Measurements from ENCODE around the gene CABCOCO1. TPM values are rescaled to one million over a fixed set of nuclear protein-coding genes. Genes with fewer than 3 reads are reported as not detected.
"Not testable (repeated sequence)": the region's sequence is repeated elsewhere in the genome, so short reads cannot be mapped to it uniquely, and the experiment has no call there.

CABCOCO1 gene
- polyA plus RNA-seq, 3 donors, result 2.7 to 6.0 (median 3.0) TPM

GRCh38 chr10:61642150-61642571 lies 20.6 kb upstream of the CABCOCO1 start:
- no peak for DNase-seq (ENCODE audit: low read depth in 3 of 3, low spot score in 2 of 3)

- no peak for DNase-seq (ENCODE audit: low read depth in 3 of 3, low spot score in 2 of 3)
These were observed 20.1 kb upstream of the CABCOCO1 start for GRCh38 chr10:61642676-61643075.

- no peak for DNase-seq (ENCODE audit: low read depth in 3 of 3, low spot score in 2 of 3)
These were observed 19.4 kb upstream of the CABCOCO1 start for GRCh38 chr10:61643316-61643751.

- DNase-seq (ENCODE audit: low read depth in 3 of 3, low spot score in 2 of 3), result no peak
These were observed 9.0 kb upstream of the CABCOCO1 start for GRCh38 chr10:61653699-61654098.

- DNase-seq (ENCODE audit: low read depth in 3 of 3, low spot score in 2 of 3), result no peak
These were observed 7.3 kb upstream of the CABCOCO1 start for GRCh38 chr10:61655335-61655851.

- DNase-seq (ENCODE audit: low read depth in 3 of 3, low spot score in 2 of 3), result no peak
These were observed 737 bp downstream of the CABCOCO1 start for GRCh38 chr10:61663466-61663865.

GRCh38 chr10:61664985-61665384 lies 2.3 kb downstream of the CABCOCO1 start:
- DNase-seq (ENCODE audit: low read depth in 3 of 3, low spot score in 2 of 3), result no peak

- no peak for DNase-seq (ENCODE audit: low read depth in 3 of 3, low spot score in 2 of 3)
These were observed 6.5 kb downstream of the CABCOCO1 start for GRCh38 chr10:61669161-61669725.

GRCh38 chr10:61669849-61670248 lies 7.1 kb downstream of the CABCOCO1 start:
- DNase-seq (ENCODE audit: low read depth in 3 of 3, low spot score in 2 of 3), result no peak

- DNase-seq (ENCODE audit: low read depth in 3 of 3, low spot score in 2 of 3), result no peak
These were observed 10.6 kb downstream of the CABCOCO1 start for GRCh38 chr10:61673360-61673759.

GRCh38 chr10:61682323-61682722 lies 19.6 kb downstream of the CABCOCO1 start:
- DNase-seq (ENCODE audit: low read depth in 3 of 3, low spot score in 2 of 3), result no peak

GRCh38 chr10:61683319-61683718 lies 20.6 kb downstream of the CABCOCO1 start:
- DNase-seq (ENCODE audit: low read depth in 3 of 3, low spot score in 2 of 3), result no peak

GRCh38 chr10:61684894-61685507 lies 22.3 kb downstream of the CABCOCO1 start:
- DNase-seq (ENCODE audit: low read depth in 3 of 3, low spot score in 2 of 3), result no peak

GRCh38 chr10:61688551-61689308 lies 26.0 kb downstream of the CABCOCO1 start:
- no peak for DNase-seq (ENCODE audit: low read depth in 3 of 3, low spot score in 2 of 3)

- DNase-seq (ENCODE audit: low read depth in 3 of 3, low spot score in 2 of 3), result not testable (repeated sequence)
These were observed 28.9 kb downstream of the CABCOCO1 start for GRCh38 chr10:61691667-61692066.

GRCh38 chr10:61692447-61693010 lies 29.8 kb downstream of the CABCOCO1 start:
- DNase-seq (ENCODE audit: low read depth in 3 of 3, low spot score in 2 of 3), result no peak

- DNase-seq (ENCODE audit: low read depth in 3 of 3, low spot score in 2 of 3), result no peak
These were observed 36.4 kb downstream of the CABCOCO1 start for GRCh38 chr10:61698968-61699655.

GRCh38 chr10:61701055-61701705 lies 38.5 kb downstream of the CABCOCO1 start:
- no peak for DNase-seq (ENCODE audit: low read depth in 3 of 3, low spot score in 2 of 3)

- DNase-seq (ENCODE audit: low read depth in 3 of 3, low spot score in 2 of 3), result no peak
These were observed 39.0 kb downstream of the CABCOCO1 start for GRCh38 chr10:61701706-61702105.

GRCh38 chr10:61702584-61702983 lies 39.9 kb downstream of the CABCOCO1 start:
- no peak for DNase-seq (ENCODE audit: low read depth in 3 of 3, low spot score in 2 of 3)

Measured in right renal cortex interstitium (tissue), 3 donors.